C4-2B (cell line): Measurements from ENCODE around the gene USP19.

Experiments used
- CTCF ChIP-seq: fragments of 450-650 bp; conservative IDR thresholded peaks from 2 replicates; pipeline ENCODE4 v1.5.1; 2017; ENCODE audit warnings: mild to moderate bottlenecking
- ZFX ChIP-seq: fragments of 450-650 bp; IDR thresholded peaks from 2 replicates; pipeline ENCODE4 v1.6.1; 2017

DNA sequence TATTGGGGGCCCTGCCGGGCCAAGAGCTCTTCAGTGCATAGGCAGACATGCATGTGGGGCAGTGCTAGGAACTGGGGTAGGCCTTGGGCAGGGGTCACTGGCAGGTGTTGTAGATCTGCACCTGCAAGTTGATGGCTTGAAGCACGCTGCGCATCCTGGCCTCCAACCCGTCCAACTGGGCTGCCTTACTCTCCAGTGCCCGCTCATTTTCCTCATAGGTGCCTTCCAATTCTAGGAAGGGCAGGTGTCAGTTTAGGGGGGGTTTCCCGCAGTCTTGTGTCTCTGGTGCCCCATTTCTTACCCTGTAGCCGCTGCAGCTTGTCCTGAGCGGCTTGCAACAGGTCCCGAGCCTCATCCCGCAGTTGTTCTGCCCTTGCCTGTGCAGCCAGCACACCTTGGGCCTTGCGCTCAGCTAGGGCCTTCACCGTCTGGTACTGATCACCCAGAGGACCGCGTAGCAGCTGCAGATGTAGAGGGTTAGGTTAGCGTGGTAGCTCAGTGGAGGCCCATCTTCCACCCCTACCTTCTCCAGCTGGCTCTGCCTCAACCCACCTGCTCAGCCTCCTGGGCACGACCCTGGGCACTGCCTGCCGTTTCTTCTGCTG, 611 bp upstream of the USP19 start:
- TF ChIP-seq CTCF (no peak), ZFX (no peak)
